Measurements from ENCODE around the gene ATP6V1G2.
A peak's percentile ranks its signal among the peaks of the same experiment; 100 is the strongest.

ATP6V1G2 gene

GRCh38 chr6:31579546-31580437 lies 33.4 kb upstream of the ATP6V1G2 start:
- ATAC-seq (replicated peaks) = no peak
- H3K4me3 Mint-ChIP-seq = peak overlapping the region; percentile 94 to 99

DNA sequence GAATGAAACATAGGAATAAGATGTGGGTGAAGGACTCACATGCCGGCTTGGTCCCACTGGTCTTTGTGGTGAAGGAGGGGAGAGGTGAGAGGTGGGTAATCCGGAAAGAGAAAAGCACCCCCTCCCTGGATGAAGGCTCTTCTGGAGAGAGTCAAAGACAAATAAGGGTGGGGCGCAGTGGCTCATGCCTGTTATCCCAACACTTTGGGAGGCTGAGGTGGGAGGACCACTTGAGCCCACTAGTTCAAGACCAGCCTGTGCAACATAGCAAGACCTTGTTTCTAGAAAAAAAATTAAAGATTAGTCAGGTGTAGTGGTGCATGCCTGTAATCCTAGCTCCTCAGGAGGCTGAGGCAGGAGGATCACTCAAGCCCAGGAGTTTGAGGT lies 32.7 kb upstream of the ATP6V1G2 start:
- Mint-ChIP-seq H3K4me3 (peak overlapping the region in 1 of 2 donors; percentile 68), H3K9me3 (no peaks in the 10 kb centered on the region), H3K36me3 (peaks cover 34 to 43% of the 10 kb centered on the region in 2 donors), H3K4me1 (peaks cover 59 to 88% of the 10 kb centered on the region in 2 donors), H3K27ac (peak overlapping the region; percentile 25), H3K27me3 (no peaks in the 10 kb centered on the region)
- DNase-seq = no peak
- no peak for ATAC-seq (replicated peaks)

More at GRCh38 chr6:31579546-31580437, 33.4 kb upstream of the ATP6V1G2 start:
- Mint-ChIP-seq H3K4me1 (peaks cover 54 to 82% of the 10 kb centered on the region in 2 donors), H3K9me3 (no peaks in the 10 kb centered on the region), H3K36me3 (peaks cover 34 to 40% of the 10 kb centered on the region in 2 donors), H3K27me3 (no peaks in the 10 kb centered on the region), H3K27ac (peak overlapping the region; percentile 15)
- no peak for DNase-seq

DNA sequence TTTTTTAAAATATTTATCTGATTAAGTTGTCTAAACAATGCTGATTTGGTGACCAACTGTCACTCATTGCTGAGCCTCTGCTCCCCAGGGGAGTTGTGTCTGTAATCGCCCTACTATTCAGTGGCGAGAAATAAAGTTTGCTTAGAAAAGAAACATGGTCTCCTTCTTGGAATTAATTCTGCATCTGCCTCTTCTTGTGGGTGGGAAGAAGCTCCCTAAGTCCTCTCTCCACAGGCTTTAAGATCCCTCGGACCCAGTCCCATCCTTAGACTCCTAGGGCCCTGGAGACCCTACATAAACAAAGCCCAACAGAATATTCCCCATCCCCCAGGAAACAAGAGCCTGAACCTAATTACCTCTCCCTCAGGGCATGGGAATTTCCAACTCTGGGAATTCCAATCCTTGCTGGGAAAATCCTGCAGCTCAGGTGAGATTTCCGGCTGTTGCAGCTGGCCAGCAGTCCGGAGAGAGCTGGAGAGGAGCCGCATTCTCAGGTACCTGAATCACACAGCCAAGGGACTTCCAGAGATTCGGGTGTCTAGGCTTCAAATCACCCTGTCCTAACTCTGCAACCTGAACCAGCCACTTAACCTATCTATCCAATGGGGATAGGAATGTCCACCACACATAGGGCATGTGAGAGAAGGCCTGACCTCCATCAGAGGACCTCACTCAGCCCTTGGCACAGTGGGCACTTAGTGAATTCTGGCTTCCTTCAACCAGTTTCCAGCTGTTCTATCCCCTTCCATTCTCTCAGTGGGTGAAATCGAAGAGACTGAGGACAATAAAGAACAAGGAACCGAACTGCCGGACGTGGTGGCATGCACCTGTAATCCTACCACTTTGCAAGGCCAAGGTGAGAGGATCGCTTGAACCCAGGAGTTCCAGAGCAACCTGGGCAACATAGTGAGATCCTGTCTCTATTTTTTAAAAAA lies 32.0 kb upstream of the ATP6V1G2 start:
- Mint-ChIP-seq H3K36me3 (peaks cover 38 to 50% of the 10 kb centered on the region in 2 donors), H3K27me3 (no peaks in the 10 kb centered on the region), H3K4me1 (peaks cover 66 to 95% of the 10 kb centered on the region in 2 donors), H3K4me3 (peak overlapping the region; percentile 41 to 68), H3K9me3 (no peaks in the 10 kb centered on the region), H3K27ac (peak overlapping the region; percentile 49)
- no peak for DNase-seq
- ATAC-seq (replicated peaks) = no peak

DNA sequence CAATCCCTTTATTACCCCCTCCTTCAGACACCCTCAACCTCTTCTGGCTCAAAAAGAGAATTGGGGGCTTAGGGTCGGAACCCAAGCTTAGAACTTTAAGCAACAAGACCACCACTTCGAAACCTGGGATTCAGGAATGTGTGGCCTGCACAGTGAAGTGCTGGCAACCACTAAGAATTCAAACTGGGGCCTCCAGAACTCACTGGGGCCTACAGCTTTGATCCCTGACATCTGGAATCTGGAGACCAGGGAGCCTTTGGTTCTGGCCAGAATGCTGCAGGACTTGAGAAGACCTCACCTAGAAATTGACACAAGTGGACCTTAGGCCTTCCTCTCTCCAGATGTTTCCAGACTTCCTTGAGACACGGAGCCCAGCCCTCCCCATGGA lies 31.2 kb upstream of the ATP6V1G2 start:
- Mint-ChIP-seq H3K9me3 (no peaks in the 10 kb centered on the region), H3K36me3 (peaks cover 41 to 59% of the 10 kb centered on the region in 2 donors), H3K4me1 (peaks cover 69 to 98% of the 10 kb centered on the region in 2 donors), H3K4me3 (peak overlapping the region; percentile 90 to 100), H3K27ac (peak overlapping the region; percentile 100), H3K27me3 (no peaks in the 10 kb centered on the region)
- ATAC-seq (replicated peaks) (no peak), DNase-seq (no peak)

GRCh38 chr6:31576897-31577578 lies 30.6 kb upstream of the ATP6V1G2 start:
- no peak for DNase-seq
- Mint-ChIP-seq H3K27me3 (no peaks in the 10 kb centered on the region), H3K9me3 (no peaks in the 10 kb centered on the region), H3K4me3 (peak overlapping the region; percentile 90 to 100), H3K36me3 (peaks cover 43 to 63% of the 10 kb centered on the region in 2 donors), H3K4me1 (peaks cover 66 to 98% of the 10 kb centered on the region in 2 donors), H3K27ac (peak overlapping the region; percentile 100)
- no peak for ATAC-seq (replicated peaks)

- Mint-ChIP-seq H3K27ac (peak overlapping the region; percentile 100), H3K36me3 (peaks cover 40 to 61% of the 10 kb centered on the region in 2 donors), H3K4me3 (peak overlapping the region; percentile 90 to 100), H3K4me1 (peaks cover 69 to 97% of the 10 kb centered on the region in 2 donors), H3K9me3 (no peaks in the 10 kb centered on the region), H3K27me3 (no peaks in the 10 kb centered on the region)
- no peak for ATAC-seq (replicated peaks)
- DNase-seq = no peak
Measured at GRCh38 chr6:31575952-31576685, 29.7 kb upstream of the ATP6V1G2 start.

DNA sequence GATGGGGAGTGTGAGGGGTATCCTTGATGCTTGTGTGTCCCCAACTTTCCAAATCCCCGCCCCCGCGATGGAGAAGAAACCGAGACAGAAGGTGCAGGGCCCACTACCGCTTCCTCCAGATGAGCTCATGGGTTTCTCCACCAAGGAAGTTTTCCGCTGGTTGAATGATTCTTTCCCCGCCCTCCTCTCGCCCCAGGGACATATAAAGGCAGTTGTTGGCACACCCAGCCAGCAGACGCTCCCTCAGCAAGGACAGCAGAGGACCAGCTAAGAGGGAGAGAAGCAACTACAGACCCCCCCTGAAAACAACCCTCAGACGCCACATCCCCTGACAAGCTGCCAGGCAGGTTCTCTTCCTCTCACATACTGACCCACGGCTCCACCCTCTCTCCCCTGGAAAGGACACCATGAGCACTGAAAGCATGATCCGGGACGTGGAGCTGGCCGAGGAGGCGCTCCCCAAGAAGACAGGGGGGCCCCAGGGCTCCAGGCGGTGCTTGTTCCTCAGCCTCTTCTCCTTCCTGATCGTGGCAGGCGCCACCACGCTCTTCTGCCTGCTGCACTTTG lies 29.0 kb upstream of the ATP6V1G2 start, which contains the start of gene TNF:
TNF (plus strand) TSS at position 231 of the 567 bp plus-strand sequence; CDS start at position 408, 177 bp downstream.
- ATAC-seq (replicated peaks) = peak; percentile 44 to 49
- H3K36me3 Mint-ChIP-seq = peaks cover 37 to 58% of the 10 kb centered on the region in 2 donors

DNA sequence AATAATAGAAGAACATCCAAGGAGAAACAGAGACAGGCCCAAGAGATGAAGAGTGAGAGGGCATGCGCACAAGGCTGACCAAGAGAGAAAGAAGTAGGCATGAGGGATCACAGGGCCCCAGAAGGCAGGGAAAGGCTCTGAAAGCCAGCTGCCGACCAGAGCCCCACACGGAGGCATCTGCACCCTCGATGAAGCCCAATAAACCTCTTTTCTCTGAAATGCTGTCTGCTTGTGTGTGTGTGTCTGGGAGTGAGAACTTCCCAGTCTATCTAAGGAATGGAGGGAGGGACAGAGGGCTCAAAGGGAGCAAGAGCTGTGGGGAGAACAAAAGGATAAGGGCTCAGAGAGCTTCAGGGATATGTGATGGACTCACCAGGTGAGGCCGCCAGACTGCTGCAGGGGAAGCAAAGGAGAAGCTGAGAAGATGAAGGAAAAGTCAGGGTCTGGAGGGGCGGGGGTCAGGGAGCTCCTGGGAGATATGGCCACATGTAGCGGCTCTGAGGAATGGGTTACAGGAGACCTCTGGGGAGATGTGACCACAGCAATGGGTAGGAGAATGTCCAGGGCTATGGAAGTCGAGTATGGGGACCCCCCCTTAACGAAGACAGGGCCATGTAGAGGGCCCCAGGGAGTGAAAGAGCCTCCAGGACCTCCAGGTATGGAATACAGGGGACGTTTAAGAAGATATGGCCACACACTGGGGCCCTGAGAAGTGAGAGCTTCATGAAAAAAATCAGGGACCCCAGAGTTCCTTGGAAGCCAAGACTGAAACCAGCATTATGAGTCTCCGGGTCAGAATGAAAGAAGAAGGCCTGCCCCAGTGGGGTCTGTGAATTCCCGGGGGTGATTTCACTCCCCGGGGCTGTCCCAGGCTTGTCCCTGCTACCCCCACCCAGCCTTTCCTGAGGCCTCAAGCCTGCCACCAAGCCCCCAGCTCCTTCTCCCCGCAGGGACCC lies 28.0 kb upstream of the ATP6V1G2 start:
- Mint-ChIP-seq H3K4me3 (peak overlapping the region; percentile 90 to 100), H3K36me3 (peaks cover 37 to 58% of the 10 kb centered on the region in 2 donors), H3K4me1 (peaks cover 67 to 95% of the 10 kb centered on the region in 2 donors), H3K27ac (peak overlapping the region; percentile 100), H3K27me3 (no peaks in the 10 kb centered on the region), H3K9me3 (no peaks in the 10 kb centered on the region)
- DNase-seq = peak; percentile 75
- peak; percentile 45 to 53 for ATAC-seq (replicated peaks)

More for the DNA sequence above, 29.0 kb upstream of the ATP6V1G2 start, which contains the start of gene TNF:
- H3K4me3 Mint-ChIP-seq = peak within 1 kb of the TSS; percentile 90 to 100
- peaks cover 69 to 95% of the 10 kb centered on the region in 2 donors for H3K4me1 Mint-ChIP-seq
- no peaks in the 10 kb centered on the region for H3K9me3 Mint-ChIP-seq
- peak within 1 kb of the TSS; percentile 100 for H3K27ac Mint-ChIP-seq
- H3K27me3 Mint-ChIP-seq = no peaks in the 10 kb centered on the region
- peak; percentile 88 for DNase-seq

- H3K27ac Mint-ChIP-seq = peak overlapping the region; percentile 100
- H3K27me3 Mint-ChIP-seq = no peaks in the 10 kb centered on the region
- peak overlapping the region; percentile 90 to 100 for H3K4me3 Mint-ChIP-seq
- peaks cover 32 to 51% of the 10 kb centered on the region in 2 donors for H3K36me3 Mint-ChIP-seq
- H3K4me1 Mint-ChIP-seq = peaks cover 64 to 95% of the 10 kb centered on the region in 2 donors
- ATAC-seq (replicated peaks) (no peak), DNase-seq (no peak)
- no peaks in the 10 kb centered on the region for H3K9me3 Mint-ChIP-seq
Measured at GRCh38 chr6:31573239-31574105, 27.1 kb upstream of the ATP6V1G2 start.

GRCh38 chr6:31572041-31572911 lies 25.9 kb upstream of the ATP6V1G2 start, which contains the start of gene LTA:
Gene LTA (plus strand): TSS chr6:31572289. CDS start chr6:31572743, 454 bp downstream.
- DNase-seq (peak; percentile 74), ATAC-seq (replicated peaks) (peak; percentile 53 to 56)
- Mint-ChIP-seq H3K4me1 (peaks cover 72 to 97% of the 10 kb centered on the region in 2 donors), H3K9me3 (no peaks in the 10 kb centered on the region), H3K27me3 (no peaks in the 10 kb centered on the region), H3K27ac (peak within 1 kb of the TSS; percentile 100), H3K4me3 (peak within 1 kb of the TSS; percentile 90 to 100), H3K36me3 (peaks cover 25 to 50% of the 10 kb centered on the region in 2 donors)

Measured in stimulated activated naive B cell treated with anti-CD40 and anti-IgM and Interleukin-4, amounts not matched to agents 10 μg/mL and 1 μg/mL and 100 μg/mL, for 72 hours (primary cell).